HG03159 (cell line): ENCODE results near the gene NEK6.

Source experiments
- ATAC-seq: cut with Tn5 transposase; IDR thresholded peaks from one replicate; pipeline ENCODE4 v1.9.1; 2021; ENCODE audit warnings: mild to moderate bottlenecking, moderate library complexity; ENCODE audit not compliant: unreplicated experiment

Gene NEK6

DNA sequence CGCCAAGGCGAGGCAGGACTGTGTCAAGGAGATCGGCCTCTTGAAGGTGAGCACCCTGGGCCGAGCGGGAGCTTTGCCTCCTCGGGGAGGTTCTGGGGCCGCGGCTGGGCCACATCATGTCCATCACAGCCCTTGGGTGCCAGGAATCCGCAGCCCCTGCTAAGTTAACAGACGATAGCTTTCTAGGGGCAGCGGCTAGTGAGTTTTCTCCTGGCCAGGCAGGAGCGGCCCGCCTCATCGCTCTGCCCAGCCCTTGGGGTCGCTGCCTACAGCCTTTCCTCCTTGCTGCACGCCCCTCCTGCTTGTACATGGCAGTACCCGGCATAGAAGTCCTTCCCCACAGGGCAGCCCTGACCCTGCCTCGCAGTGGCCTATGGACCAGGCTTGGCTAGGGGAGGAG, 56.2 kb downstream of the NEK6 start:
- no peak for ATAC-seq

DNA sequence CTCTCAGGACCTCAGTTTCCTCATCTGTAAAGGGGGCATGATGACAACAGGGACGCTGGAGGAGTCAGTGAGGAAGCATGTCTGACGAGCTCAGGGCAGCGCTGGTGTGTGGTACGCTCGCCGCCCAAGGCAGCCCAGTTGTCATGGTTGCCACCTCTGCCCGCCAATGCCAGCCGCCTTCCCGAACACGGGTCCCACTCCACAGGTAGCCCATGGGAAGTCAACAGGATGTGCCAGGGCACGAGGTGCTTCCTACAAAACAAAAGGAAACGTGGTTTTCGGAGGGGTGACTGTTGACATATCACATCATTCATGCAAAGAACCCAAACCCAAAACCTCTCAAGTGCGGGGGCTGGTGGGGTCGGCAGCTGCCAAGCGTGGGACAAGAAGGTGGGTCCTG, 58.1 kb downstream of the NEK6 start:
- no peak for ATAC-seq

GRCh38 chr9:124320062-124320973, 62.6 kb downstream of the NEK6 start:
- ATAC-seq, result no peak

DNA sequence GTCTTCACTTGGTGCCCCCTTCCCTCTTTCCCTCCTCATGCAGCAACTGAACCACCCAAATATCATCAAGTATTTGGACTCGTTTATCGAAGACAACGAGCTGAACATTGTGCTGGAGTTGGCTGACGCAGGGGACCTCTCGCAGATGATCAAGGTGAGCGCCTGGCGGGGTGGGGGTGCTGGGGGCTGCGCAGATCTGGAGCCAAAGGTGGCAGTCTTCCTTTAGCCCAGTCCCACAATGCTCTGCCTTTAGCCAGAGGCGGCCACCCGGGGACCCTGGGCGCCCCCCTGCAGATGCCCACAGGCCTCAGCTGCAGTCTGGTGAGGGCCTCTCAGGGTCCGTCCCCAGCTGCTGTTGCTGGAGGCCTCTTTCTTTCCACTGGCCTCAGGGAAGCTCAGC, 63.7 kb downstream of the NEK6 start:
- ATAC-seq, result no peak

- ATAC-seq, result no peak
Measured at GRCh38 chr9:124321935-124322334, 64.2 kb downstream of the NEK6 start.

DNA sequence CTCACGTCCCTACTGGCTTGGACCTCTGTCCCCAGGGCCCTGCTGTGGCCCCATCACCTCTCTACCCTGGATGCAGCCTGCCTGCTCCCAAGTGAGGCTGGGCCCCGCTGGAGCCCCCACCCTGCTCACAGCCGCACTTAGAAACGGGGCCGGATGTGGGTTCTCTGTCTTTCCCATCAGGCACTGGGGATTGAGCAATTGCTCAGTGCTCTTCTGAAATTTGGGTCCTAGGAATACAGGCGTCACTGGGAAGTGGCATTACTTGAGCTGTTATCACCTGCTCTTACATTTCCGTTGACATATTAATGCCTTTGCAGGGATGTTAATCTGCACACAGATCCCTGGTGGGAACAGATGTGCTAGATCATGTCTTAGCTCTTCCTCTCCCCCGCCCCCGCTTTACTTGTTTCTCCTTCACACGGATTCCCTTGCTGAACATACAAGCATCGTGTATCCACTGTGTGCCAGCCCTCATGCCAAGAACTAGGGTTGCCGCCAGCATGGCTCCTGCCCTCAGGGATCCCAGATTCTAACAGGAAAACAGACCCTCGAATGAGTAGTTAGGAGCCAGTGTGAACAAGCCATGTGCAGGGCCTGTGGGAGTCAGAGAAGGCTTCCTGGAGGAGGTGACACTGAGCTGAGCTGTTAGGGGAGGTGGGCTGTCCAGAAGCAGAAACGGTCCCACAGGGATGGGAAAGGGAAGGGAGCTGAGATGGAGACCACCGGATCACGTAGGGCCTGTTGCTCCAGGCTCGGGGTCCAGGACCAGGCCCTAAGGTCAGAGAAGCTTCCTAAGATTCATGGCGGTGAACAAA, 65.1 kb downstream of the NEK6 start:
- ATAC-seq, result no peak

- ATAC-seq, result no peak
Measured at GRCh38 chr9:124323904-124324303, 66.2 kb downstream of the NEK6 start.

GRCh38 chr9:124325816-124326215, 68.1 kb downstream of the NEK6 start:
- no peak for ATAC-seq

DNA sequence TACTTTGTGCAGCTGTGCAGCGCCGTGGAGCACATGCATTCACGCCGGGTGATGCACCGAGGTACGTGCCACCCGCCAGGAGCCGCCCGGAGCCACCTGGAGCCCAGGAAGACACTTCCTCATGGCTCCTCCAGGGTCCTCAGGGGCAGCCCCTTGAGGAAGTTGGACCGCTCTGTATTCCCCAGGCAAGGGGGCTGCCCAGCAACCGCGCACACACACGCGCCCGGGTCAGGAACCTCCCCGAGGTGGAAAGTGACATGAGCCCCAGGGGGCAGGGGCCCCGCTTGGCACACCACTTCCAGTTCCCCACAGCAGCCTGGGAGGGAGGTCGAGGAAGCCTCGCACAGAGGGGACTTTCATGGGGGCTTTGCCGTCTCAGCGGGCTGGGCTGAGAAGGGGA, 68.6 kb downstream of the NEK6 start:
- ATAC-seq, result no peak

DNA sequence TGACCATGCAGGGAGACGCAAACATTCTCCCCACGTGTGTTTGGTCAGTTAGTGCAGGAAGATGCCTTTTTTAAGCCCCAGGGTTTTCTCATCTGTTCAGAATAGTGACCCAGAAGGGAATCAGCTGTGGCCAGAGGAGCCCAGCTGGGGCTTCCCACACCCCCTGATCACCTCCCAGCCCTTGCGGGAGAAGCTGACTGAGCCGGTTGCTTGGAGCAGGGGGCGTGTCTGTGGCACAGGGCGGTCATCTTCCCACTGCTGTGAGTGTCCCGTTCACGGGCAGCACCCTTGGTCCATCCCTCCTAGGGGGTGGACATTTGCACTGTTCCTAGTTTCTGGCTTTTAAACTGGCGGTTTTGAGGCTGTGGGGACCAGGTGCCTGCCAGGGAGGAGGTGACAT, 69.7 kb downstream of the NEK6 start:
- ATAC-seq, result no peak

DNA sequence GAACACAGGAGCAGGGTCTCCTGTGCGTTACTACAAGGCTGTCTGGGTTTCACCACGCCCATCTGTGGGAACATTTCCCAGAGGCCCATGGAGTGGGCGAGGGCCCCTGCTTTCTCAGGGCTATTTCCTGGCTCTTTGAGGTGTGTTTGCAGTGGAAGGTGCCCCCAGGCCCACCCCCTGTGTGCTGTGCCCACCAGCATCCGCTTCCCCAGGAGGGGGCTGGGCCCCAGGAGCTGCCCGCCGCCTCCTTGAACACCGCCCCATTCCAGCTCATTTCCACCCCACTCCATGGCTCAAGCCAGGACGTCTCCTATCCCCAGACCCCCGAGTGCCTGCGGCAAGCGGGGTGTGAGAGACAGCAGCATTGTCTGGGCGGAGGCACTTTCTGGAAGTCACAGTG, 70.5 kb downstream of the NEK6 start:
- no peak for ATAC-seq

GRCh38 chr9:124329206-124329792, 71.5 kb downstream of the NEK6 start:
- no peak for ATAC-seq

- no peak for ATAC-seq
Measured at GRCh38 chr9:124330011-124330697, 72.4 kb downstream of the NEK6 start.

GRCh38 chr9:124331580-124331979, 73.8 kb downstream of the NEK6 start:
- no peak for ATAC-seq

DNA sequence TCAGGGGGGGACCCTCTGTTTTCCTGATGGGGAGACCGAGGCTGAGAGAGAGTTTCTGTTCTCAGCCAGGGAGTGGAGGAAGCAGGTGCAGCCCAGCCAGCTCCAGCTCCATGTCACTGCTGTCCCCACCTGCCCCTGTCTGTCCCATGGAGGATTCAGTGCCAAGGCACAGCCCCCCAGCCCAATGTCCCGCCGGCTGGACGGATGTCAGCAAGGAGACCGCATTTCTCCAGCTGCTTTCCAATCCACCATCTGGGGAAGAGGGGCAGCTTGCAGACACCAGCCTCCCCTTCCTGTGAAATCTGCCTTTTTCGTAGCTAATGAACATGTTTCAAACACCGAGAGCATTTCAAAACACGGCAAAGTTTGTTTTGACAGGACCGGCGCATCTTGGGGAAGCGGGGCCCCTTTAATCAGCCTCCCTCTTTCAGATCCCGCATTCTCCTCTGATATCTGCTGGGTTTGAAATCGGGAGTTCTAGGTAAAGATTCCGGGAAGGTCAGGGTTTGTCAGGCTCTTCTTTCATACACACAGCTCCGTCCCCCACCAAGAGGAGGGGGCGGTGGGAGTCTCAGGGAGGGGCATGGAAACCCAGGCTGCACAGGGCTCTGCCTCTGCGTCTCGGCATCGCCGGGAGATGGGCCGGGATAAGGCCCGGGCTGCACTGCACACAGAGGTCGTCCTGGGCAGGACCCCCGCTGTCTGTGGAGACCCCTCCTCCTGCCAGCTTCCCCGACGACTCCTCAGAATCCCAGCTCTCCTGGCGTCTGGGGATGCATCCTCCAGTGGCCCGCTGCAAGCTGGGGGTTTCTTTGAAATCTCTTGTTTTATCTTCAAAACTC, 74.8 kb downstream of the NEK6 start:
- no peak for ATAC-seq

- no peak for ATAC-seq
Measured at GRCh38 chr9:124333203-124333579, 75.4 kb downstream of the NEK6 start.

DNA sequence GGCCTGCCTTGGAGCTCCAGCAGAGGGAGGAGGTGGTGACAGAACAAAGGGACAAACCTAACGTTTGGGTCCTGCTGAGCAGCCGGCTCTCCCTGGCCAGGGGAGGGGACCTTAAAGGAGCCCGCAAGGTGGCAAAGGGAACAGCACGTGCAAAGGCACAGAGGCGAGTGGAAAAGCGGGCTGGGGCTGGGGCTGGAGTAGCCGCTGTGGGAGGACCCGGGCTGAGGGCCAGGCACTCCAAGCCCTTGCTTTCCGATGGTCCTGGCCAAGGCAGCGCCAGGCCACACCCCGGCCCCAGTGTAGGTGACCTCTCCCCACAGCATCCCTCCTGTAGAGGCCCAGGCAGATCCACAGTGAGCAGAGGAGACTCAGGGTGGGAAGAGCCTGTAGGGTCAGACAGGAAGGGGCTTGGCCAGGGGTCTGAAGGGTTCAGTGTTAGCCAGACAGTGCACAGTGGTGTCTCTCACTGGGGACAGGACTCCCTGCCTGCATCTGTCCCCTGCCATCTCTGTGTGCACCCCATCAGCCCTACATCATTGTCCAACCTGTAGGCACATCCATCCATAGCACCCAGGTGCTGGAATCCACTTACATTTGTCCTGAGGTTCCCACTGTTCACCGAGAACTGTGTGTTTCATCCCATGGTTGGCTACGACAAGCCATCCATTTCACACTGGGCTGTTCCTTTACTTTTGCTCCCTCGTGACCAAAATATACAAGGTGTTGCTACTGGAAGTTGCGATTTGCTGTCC, 77.0 kb downstream of the NEK6 start:
- ATAC-seq, result no peak

DNA sequence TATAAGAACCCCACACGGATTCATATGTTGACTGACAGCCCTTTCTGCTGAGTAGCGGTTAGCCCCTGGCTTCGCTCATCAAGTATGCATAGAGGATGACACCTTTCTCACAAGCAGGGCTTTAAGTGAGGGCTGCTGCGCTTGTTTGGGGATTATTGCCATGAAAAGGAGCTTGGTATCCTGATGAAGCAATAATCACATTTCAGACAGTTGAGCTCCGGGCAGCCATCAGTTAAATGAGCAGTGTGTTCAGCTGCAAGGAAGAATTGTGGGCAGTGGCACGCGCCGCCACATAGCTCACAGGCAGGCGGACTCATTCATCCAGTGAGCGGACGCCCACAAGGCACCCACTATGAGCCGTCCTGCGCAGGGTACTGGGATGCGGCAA, 77.6 kb downstream of the NEK6 start:
- ATAC-seq, result no peak

DNA sequence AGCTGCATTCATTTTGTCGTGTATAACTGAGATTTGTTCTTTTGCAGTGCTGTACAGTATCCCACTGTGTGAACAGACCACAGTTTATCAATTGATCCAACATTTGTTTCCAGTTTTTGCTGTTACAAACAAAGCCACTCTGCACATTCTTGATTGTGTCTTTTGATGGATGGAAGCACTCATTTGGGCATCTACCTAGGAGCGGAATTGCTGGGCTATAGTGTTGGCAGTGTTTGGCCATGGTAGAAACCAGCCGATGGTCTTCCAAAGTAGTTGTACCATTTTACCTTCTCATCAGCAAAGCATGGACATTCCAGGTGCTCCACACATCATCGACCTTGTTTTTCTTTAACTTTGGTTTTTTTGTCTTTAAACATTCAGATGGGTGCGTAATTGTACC, 79.8 kb downstream of the NEK6 start:
- ATAC-seq, result no peak
